Articular chondrocyte of knee joint (primary cell): ENCODE measurements around the gene TMEM239. TPM values are rescaled to one million over a fixed set of nuclear protein-coding genes. Genes with fewer than 3 reads are reported as not detected.

ENCODE experiments used
- total RNA-seq: library from RNA; depleted of rRNA; stranded (reverse); fragments of >200 nt; gene quantifications from 2 replicates; pipeline ENCODE4 v1.2.3, GENCODE V29; 2012

Gene TMEM239
- total RNA-seq: under 0.01 TPM in 1 of 2 replicates, not detected in the other

GRCh38 chr20:2816030-2816582 lies at the start of gene TMEM239:
Gene TMEM239, plus strand, starts transcription at chr20:2816364. Its CDS starts 191 bp downstream, at chr20:2816555.

GRCh38 chr20:2800521-2801285 lies 15.5 kb upstream of the TMEM239 start, which contains the start of gene CPXM1:
Gene CPXM1, minus strand, starts transcription at chr20:2800627. Its CDS starts 55 bp downstream, at chr20:2800572.

GRCh38 chr20:2814587-2815051 lies 1.5 kb upstream of the TMEM239 start, which contains the start of gene C20orf141:
Gene C20orf141, plus strand, starts transcription at chr20:2814987. Its CDS starts 198 bp downstream, at chr20:2815185.

GRCh38 chr20:2840138-2840966 lies 24.2 kb downstream of the TMEM239 start, which contains the start of the genes PCED1A and VPS16:
Gene PCED1A, minus strand, starts transcription at chr20:2840655. Its CDS starts 743 bp downstream, at chr20:2839912.
Gene VPS16, plus strand, starts transcription at chr20:2840745. Its CDS starts 30 bp downstream, at chr20:2840775.

Other genes starting within 250 kb of the TMEM239 start
- 61.9 and 66.6 TPM in 2 replicates for gene NOP56, start 163.7 kb upstream of the TMEM239 start, total RNA-seq
- gene IDH3B, start 152.1 kb upstream of the TMEM239 start, total RNA-seq: 66.7 and 72.4 TPM in 2 replicates
- gene EBF4, start 123.6 kb upstream of the TMEM239 start, total RNA-seq: 0.76 and 1.3 TPM in 2 replicates
- gene CPXM1, start 15.7 kb upstream of the TMEM239 start, total RNA-seq: 0.13 and 0.22 TPM in 2 replicates
- 0.32 TPM in 1 of 2 replicates, not detected in the other for gene C20orf141, start 1.4 kb upstream of the TMEM239 start, total RNA-seq
- gene PCED1A, start 24.3 kb downstream of the TMEM239 start, total RNA-seq: 15.2 and 19.1 TPM in 2 replicates
- gene VPS16, start 24.4 kb downstream of the TMEM239 start, total RNA-seq: 24.8 and 29.0 TPM in 2 replicates
- 55.6 and 56.3 TPM in 2 replicates for gene PTPRA, start 57.1 kb downstream of the TMEM239 start, total RNA-seq
- 0.22 TPM in 1 of 2 replicates, not detected in the other for gene GNRH2, start 227.3 kb downstream of the TMEM239 start, total RNA-seq
- 15.8 and 24.3 TPM in 2 replicates for gene MRPS26, start 229.7 kb downstream of the TMEM239 start, total RNA-seq